AG04449 (cell line): ENCODE results near the gene AGAP3.

Source experiments
- CTCF ChIA-PET: fragments of 350-600 bp; formaldehyde crosslinking; extraction: SDS; loops from one replicate; lab custom pipeline; 2021; ENCODE audit warnings: antibody characterized with exemption; lab: Yijun Ruan, JAX
- POLR2A ChIA-PET: fragments of 400-600, 350-600 bp; formaldehyde crosslinking; extraction: SDS; loops from one replicate; lab custom pipeline; 2020; ENCODE audit warnings: antibody characterized with exemption, inconsistent platforms; lab: Yijun Ruan, JAX
- DNase-seq: peaks from one replicate; pipeline ENCODE4 v3.0.0-alpha.2; 2010; ENCODE audit warnings: low read depth, low spot score
- H3K4me3 ChIP-seq: 2 replicates; pipeline ENCODE4 v1.5.1; 2011; ENCODE audit warnings: low read depth, mild to moderate bottlenecking, control low read depth, low read length
- CTCF ChIP-seq: IDR thresholded peaks from one replicate; pipeline ENCODE4 v1.5.1; 2011; ENCODE audit warnings: mild to moderate bottlenecking, moderate library complexity, low read length, control low read depth, inconsistent platforms; ENCODE audit not compliant: insufficient read depth; ENCODE audit errors: missing control alignments

Gene AGAP3

GRCh38 chr7:151083071-151083823, 3.0 kb upstream of the AGAP3 start, which contains the start of gene TMUB1:
Gene TMUB1 (minus strand): TSS chr7:151083493. CDS start chr7:151082563, 930 bp downstream.
- H3K4me3 ChIP-seq = peak within 1 kb of the TSS; percentile 71
- ChIA-PET POLR2A (no interaction called here), CTCF (interaction anchor here (1.1 to 19.2 kb wide), 3 partner anchors 21 to 72 kb away, joined by 3 to 347 read pairs (median 3); no protein-coding TSS in a partner anchor)
- no peak for TF ChIP-seq CTCF
- no peak for DNase-seq

- peak overlapping the region; percentile 71 for H3K4me3 ChIP-seq
- POLR2A ChIA-PET = no interaction called here
- CTCF ChIA-PET = interaction anchor here (1.1 to 19.2 kb wide), 3 partner anchors 21 to 73 kb away, joined by 3 to 347 read pairs (median 3); no protein-coding TSS in a partner anchor
- no peak for TF ChIP-seq CTCF
- no peak for DNase-seq
Observed at GRCh38 chr7:151083824-151084160, 2.5 kb upstream of the AGAP3 start.

- H3K4me3 ChIP-seq = peak overlapping the region; percentile 75
- TF ChIP-seq CTCF = no peak
- DNase-seq = no peak
- ChIA-PET POLR2A (interaction anchor here (0.6 to 1.1 kb wide), 4 partner anchors 9 to 84 kb away, joined by 3 to 5 read pairs (median 4); partner anchors contain the start of gene ABCB8), CTCF (interaction anchor here (0.6 to 19.2 kb wide), 10 partner anchors 8 to 159 kb away, joined by 3 to 347 read pairs (median 3); no protein-coding TSS in a partner anchor)
Observed at GRCh38 chr7:151085329-151085690, 965 bp upstream of the AGAP3 start.

- DNase-seq = no peak
- TF ChIP-seq CTCF = no peak
- ChIA-PET POLR2A (no interaction called here), CTCF (interaction anchor here (0.9 to 19.2 kb wide), 3 partner anchors 9 to 27 kb away, joined by 4 to 347 read pairs (median 7); no protein-coding TSS in a partner anchor)
- peak overlapping the region; percentile 75 for H3K4me3 ChIP-seq
Observed at GRCh38 chr7:151086802-151087244, 548 bp downstream of the AGAP3 start.

- DNase-seq = no peak
- ChIA-PET POLR2A (interaction anchor here (1.5 kb wide), 2 partner anchors 11 to 26 kb away, joined by 5 read pairs; no protein-coding TSS in a partner anchor), CTCF (interaction anchor here (0.7 to 19.2 kb wide), 6 partner anchors 9 to 77 kb away, joined by 3 to 347 read pairs (median 4); no protein-coding TSS in a partner anchor)
- peak overlapping the region; percentile 75 for H3K4me3 ChIP-seq
- peak; percentile 42 for TF ChIP-seq CTCF
Observed at GRCh38 chr7:151087245-151088018, 1.2 kb downstream of the AGAP3 start.
